Cardiac fibroblast (primary cell): ENCODE results near the gene HINT3.

Source experiments
- DNase-seq, 2 donors: peaks; one replicate each; pipeline versions ENCODE4 v3.0.0 to v3.0.0-alpha.2; 2010; ENCODE audit warnings: low read depth in 2 of 2
- H3K4me3 ChIP-seq, 2 donors: replicated peaks in 1 of 2; 1 replicate in 1 of 2; 2 replicates in 1 of 2; pipeline ENCODE4 v1.5.1; 2011; ENCODE audit warnings: low read depth in 2 of 2, low read length in 2 of 2, mild to moderate bottlenecking in 2 of 2, moderate library complexity in 1 of 2
- CTCF ChIP-seq: IDR thresholded peaks from one replicate; pipeline ENCODE4 v1.5.1; 2011; ENCODE audit warnings: low read depth, mild to moderate bottlenecking, low read length, inconsistent platforms

Gene HINT3

GRCh38 chr6:125939791-125940190 is 16.8 kb upstream of the HINT3 start:
- TF ChIP-seq CTCF = no peak
- DNase-seq = no peak

GRCh38 chr6:125940247-125941041 is 16.1 kb upstream of the HINT3 start:
- peak in 1 of 2 donors; percentile 42 for DNase-seq
- no peak for TF ChIP-seq CTCF
- no peak overlapping the region for H3K4me3 ChIP-seq

More at GRCh38 chr6:125939791-125940190, 16.8 kb upstream of the HINT3 start:
- H3K4me3 ChIP-seq = no peak overlapping the region

GRCh38 chr6:125942672-125943527 is 13.7 kb upstream of the HINT3 start:
- no peak for DNase-seq
- no peak overlapping the region for H3K4me3 ChIP-seq
- TF ChIP-seq CTCF = no peak

GRCh38 chr6:125943528-125944433 is 12.8 kb upstream of the HINT3 start:
- no peak for TF ChIP-seq CTCF
- no peak for DNase-seq
- H3K4me3 ChIP-seq = no peak overlapping the region

- no peak overlapping the region for H3K4me3 ChIP-seq
- peak; percentile 83 to 93 for DNase-seq
- no peak for TF ChIP-seq CTCF
Observed at GRCh38 chr6:125944434-125944816, 12.1 kb upstream of the HINT3 start.

GRCh38 chr6:125944896-125945295 is 11.7 kb upstream of the HINT3 start:
- TF ChIP-seq CTCF = no peak
- DNase-seq = no peak
- H3K4me3 ChIP-seq = no peak overlapping the region
